ENCODE data around the gene KRTDAP. TPM values are rescaled to one million over a fixed set of nuclear protein-coding genes. Genes with fewer than 3 reads are reported as not detected.

KRTDAP gene
- total RNA-seq, 1 experiment from 2014 or later = 1.7 TPM

- Mint-ChIP-seq H3K9me3 (no peaks in the 10 kb centered on the region), H3K4me1 (peaks cover 3% of the 10 kb centered on the region; the same call in 1 of the 2 replicates), H3K27me3 (ENCODE audit: low read depth) (no peaks in the 10 kb centered on the region; the same call in 1 of the 2 replicates), H3K36me3 (no peaks in the 10 kb centered on the region), H3K4me3 (no peak overlapping the region), H3K27ac (no peak overlapping the region)
- POLR2A ChIA-PET = no interaction called here
- ATAC-seq (no peak), DNase-seq (ENCODE audit: low spot score) (no peak)
- CTCF ChIA-PET = interaction anchor here (1.0 to 1.5 kb wide), 2 partner anchors 36 to 114 kb away, joined by 3 read pairs; no protein-coding TSS in a partner anchor
- 0 out of 2 replicates have a peak, but pooled peaks have one; percentile 44 for TF ChIP-seq GABPB1 (CRISPR knock-in tag; IDR thresholded peaks at IDR 0.05)
- TF ChIP-seq RORB (CRISPR knock-in tag; IDR thresholded peaks at IDR 0.05) = no peak
These were observed 31.4 kb downstream of the KRTDAP start for GRCh38 chr19:35458731-35459391.

- no peak for DNase-seq (ENCODE audit: low spot score)
- Mint-ChIP-seq H3K4me1 (peaks cover 3% of the 10 kb centered on the region; the same call in 1 of the 2 replicates), H3K4me3 (no peak overlapping the region), H3K27me3 (ENCODE audit: low read depth) (no peaks in the 10 kb centered on the region; the same call in 1 of the 2 replicates), H3K9me3 (no peaks in the 10 kb centered on the region), H3K27ac (no peak overlapping the region), H3K36me3 (no peaks in the 10 kb centered on the region)
- no peak for ATAC-seq
- POLR2A ChIA-PET = no interaction called here
- CTCF ChIA-PET = no interaction called here
- TF ChIP-seq MXD4 (CRISPR knock-in tag; IDR thresholded peaks at IDR 0.05; ENCODE audit: borderline replicate concordance) (no peak), FOXK1 (CRISPR knock-in tag; IDR thresholded peaks at IDR 0.05) (no peak), ZNF138 (CRISPR knock-in tag; conservative IDR thresholded peaks at IDR 0.05) (no peak), ZNF232 (CRISPR knock-in tag; IDR thresholded peaks at IDR 0.05) (no peak), AR (CRISPR knock-in tag; IDR thresholded peaks at IDR 0.05) (no peak)
These were observed 32.1 kb downstream of the KRTDAP start for GRCh38 chr19:35458192-35458591.

- no peaks in the 10 kb centered on the region for H3K36me3 Mint-ChIP-seq
- no peak overlapping the region for H3K4me3 Mint-ChIP-seq
- CTCF ChIA-PET = no interaction called here
- H3K27me3 Mint-ChIP-seq (ENCODE audit: low read depth) = no peaks in the 10 kb centered on the region
- peaks cover 3% of the 10 kb centered on the region; the same call in 1 of the 2 replicates for H3K4me1 Mint-ChIP-seq
- POLR2A ChIA-PET = no interaction called here
- TF ChIP-seq SMAD3 (CRISPR knock-in tag; IDR thresholded peaks at IDR 0.05; ENCODE audit: borderline replicate concordance) (no peak), KAT7 (CRISPR knock-in tag; IDR thresholded peaks at IDR 0.05; ENCODE audit: borderline replicate concordance) (no peak), TCF7 (CRISPR knock-in tag; IDR thresholded peaks at IDR 0.05; ENCODE audit: low read depth) (no peak), SMAD4 (CRISPR knock-in tag; IDR thresholded peaks at IDR 0.05) (no peak), ETV6 (CRISPR knock-in tag; IDR thresholded peaks at IDR 0.05) (no peak), ATF6 (CRISPR knock-in tag; IDR thresholded peaks at IDR 0.05) (no peak), ZNF263 (CRISPR knock-in tag; IDR thresholded peaks at IDR 0.05; ENCODE audit: low read depth) (no peak), ATF1 (CRISPR knock-in tag; IDR thresholded peaks at IDR 0.05) (no peak), TEAD4 (CRISPR knock-in tag; IDR thresholded peaks at IDR 0.05) (no peak), MXD4 (CRISPR knock-in tag; IDR thresholded peaks at IDR 0.05; ENCODE audit: borderline replicate concordance) (no peak), USF2 (CRISPR knock-in tag; IDR thresholded peaks at IDR 0.05) (no peak), NR2C2 (CRISPR knock-in tag; IDR thresholded peaks at IDR 0.05) (no peak), CBFB (CRISPR knock-in tag; IDR thresholded peaks at IDR 0.05; ENCODE audit: low read depth) (no peak), PRRX2 (CRISPR knock-in tag; IDR thresholded peaks at IDR 0.05) (no peak), ZNF512 (CRISPR knock-in tag; IDR thresholded peaks at IDR 0.05; ENCODE audit: borderline replicate concordance) (no peak), CREM (CRISPR knock-in tag; IDR thresholded peaks at IDR 0.05) (no peak), E2F4 (CRISPR knock-in tag; IDR thresholded peaks at IDR 0.05; ENCODE audit: borderline replicate concordance, low read depth) (no peak), TP53 (CRISPR knock-in tag; IDR thresholded peaks at IDR 0.05) (no peak)
- H3K27ac Mint-ChIP-seq = no peak overlapping the region
- no peak for ATAC-seq
- no peak for DNase-seq (ENCODE audit: low spot score)
- H3K9me3 Mint-ChIP-seq = no peaks in the 10 kb centered on the region
These were observed 33.1 kb downstream of the KRTDAP start for GRCh38 chr19:35457173-35457572.
